ENCODE data around the gene BCORL1. TPM values are rescaled to one million over a fixed set of nuclear protein-coding genes. Genes with fewer than 3 reads are reported as not detected.

BCORL1 gene
- total and polyA plus RNA-seq, 2 donors (not counting 1 experiment from before 2014, with no cell fraction given) = 1.1 to 2.8 TPM

DNA sequence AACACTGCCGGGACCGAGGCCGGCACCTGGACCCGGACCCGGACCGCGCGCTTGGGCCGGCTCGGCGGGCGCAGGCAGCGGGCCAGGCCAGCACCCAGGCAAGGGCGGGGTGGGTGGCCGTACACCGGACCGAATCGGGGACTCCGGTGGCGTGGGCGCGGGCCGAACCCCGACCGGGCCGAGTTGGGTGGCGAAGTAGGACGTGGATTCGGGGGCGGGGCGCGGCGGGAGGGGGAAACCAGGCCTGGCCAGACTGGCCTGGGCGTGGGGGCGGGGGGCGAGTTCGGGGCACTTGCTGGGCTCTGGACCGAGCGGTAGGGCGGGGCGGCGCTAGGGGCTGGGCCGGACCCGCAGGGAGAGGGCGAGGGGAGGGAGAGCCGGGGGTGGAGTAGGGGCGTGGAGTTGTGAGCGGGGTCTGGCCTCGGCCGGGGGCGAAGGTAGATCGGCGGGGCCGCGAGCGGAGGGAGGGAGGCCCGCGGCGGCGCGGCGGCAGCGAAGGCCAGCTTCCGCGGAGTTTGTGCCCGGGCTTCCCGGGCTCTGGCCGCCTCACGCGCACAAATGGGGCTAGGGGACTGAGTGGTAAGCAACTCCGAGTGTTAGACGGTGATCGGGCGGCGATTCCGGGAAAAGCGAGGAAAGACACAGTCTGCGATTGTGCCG is 1.8 kb upstream of the BCORL1 start:
- Histone ChIP-seq H2AFZ (ENCODE audit: low read length) (no peak overlapping the region), H3K4me2 (ENCODE audit: extremely low read depth, insufficient read depth, low read length) (peak overlapping the region; percentile 75), H4K20me1 (ENCODE audit: control insufficient read depth, extremely low read depth, insufficient read depth, low read length) (no peaks in the 10 kb centered on the region), H3K4me1 (ENCODE audit: control insufficient read depth, extremely low read depth, insufficient read depth, low read length) (no peaks in the 10 kb centered on the region), H3K36me3 (ENCODE audit: control insufficient read depth, insufficient read depth, low read length) (no peaks in the 10 kb centered on the region), H3K9ac (ENCODE audit: insufficient read depth, low read length) (no peak overlapping the region), H3K79me2 (ENCODE audit: control insufficient read depth, insufficient read depth, low read length) (no peaks in the 10 kb centered on the region), H3K4me3 (replicated peaks in 1 of 4; ENCODE audit: control extremely low read depth in 1 of 4, insufficient read depth in 1 of 4, low read depth in 3 of 4, low read length in 4 of 4) (peak overlapping the region; percentile 36 to 72 (median 56)), H3K27ac (ENCODE audit: insufficient read depth, low read length) (no peak overlapping the region), H3K27me3 (ENCODE audit: control insufficient read depth, insufficient read depth, low read length) (no peaks in the 10 kb centered on the region), H3K9me3 (ENCODE audit: control insufficient read depth, insufficient read depth, low read depth, low read length) (no peaks in the 10 kb centered on the region)
- TF ChIP-seq, protein P1, sequence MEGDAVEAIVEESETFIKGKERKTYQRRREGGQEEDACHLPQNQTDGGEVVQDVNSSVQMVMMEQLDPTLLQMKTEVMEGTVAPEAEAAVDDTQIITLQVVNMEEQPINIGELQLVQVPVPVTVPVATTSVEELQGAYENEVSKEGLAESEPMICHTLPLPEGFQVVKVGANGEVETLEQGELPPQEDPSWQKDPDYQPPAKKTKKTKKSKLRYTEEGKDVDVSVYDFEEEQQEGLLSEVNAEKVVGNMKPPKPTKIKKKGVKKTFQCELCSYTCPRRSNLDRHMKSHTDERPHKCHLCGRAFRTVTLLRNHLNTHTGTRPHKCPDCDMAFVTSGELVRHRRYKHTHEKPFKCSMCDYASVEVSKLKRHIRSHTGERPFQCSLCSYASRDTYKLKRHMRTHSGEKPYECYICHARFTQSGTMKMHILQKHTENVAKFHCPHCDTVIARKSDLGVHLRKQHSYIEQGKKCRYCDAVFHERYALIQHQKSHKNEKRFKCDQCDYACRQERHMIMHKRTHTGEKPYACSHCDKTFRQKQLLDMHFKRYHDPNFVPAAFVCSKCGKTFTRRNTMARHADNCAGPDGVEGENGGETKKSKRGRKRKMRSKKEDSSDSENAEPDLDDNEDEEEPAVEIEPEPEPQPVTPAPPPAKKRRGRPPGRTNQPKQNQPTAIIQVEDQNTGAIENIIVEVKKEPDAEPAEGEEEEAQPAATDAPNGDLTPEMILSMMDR (conservative IDR thresholded peaks at IDR 0.05 in 1 of 2, IDR thresholded peaks at IDR 0.05 in 1 of 2; ENCODE audit: low read depth in 1 of 2, low read length in 2 of 2) = no peak
- TF ChIP-seq EZH2 (IDR thresholded peaks at IDR 0.05; ENCODE audit: low read length, missing control alignments) = no peak
- peak in 1 of 2 donors; percentile 16 for DNase-seq (ENCODE audit: low read depth in 2 of 2)

GRCh38 chrX:129981200-129981553 is 1.3 kb upstream of the BCORL1 start:
- TF ChIP-seq EZH2 (IDR thresholded peaks at IDR 0.05; ENCODE audit: low read length, missing control alignments) = no peak
- TF ChIP-seq, protein P1 (conservative IDR thresholded peaks at IDR 0.05 in 1 of 2, IDR thresholded peaks at IDR 0.05 in 1 of 2; ENCODE audit: low read depth in 1 of 2, low read length in 2 of 2) = no peak
- Histone ChIP-seq H3K9me3 (ENCODE audit: control insufficient read depth, insufficient read depth, low read depth, low read length) (no peaks in the 10 kb centered on the region), H2AFZ (ENCODE audit: low read length) (no peak overlapping the region), H3K9ac (ENCODE audit: insufficient read depth, low read length) (no peak overlapping the region), H3K4me3 (replicated peaks in 1 of 4; ENCODE audit: control extremely low read depth in 1 of 4, insufficient read depth in 1 of 4, low read depth in 3 of 4, low read length in 4 of 4) (peak overlapping the region; percentile 36 to 72 (median 56)), H3K4me1 (ENCODE audit: control insufficient read depth, extremely low read depth, insufficient read depth, low read length) (no peaks in the 10 kb centered on the region), H3K4me2 (ENCODE audit: extremely low read depth, insufficient read depth, low read length) (peak overlapping the region; percentile 75), H3K27me3 (ENCODE audit: control insufficient read depth, insufficient read depth, low read length) (no peaks in the 10 kb centered on the region), H3K36me3 (ENCODE audit: control insufficient read depth, insufficient read depth, low read length) (no peaks in the 10 kb centered on the region), H3K79me2 (ENCODE audit: control insufficient read depth, insufficient read depth, low read length) (no peaks in the 10 kb centered on the region), H3K27ac (ENCODE audit: insufficient read depth, low read length) (no peak overlapping the region), H4K20me1 (ENCODE audit: control insufficient read depth, extremely low read depth, insufficient read depth, low read length) (no peaks in the 10 kb centered on the region)
- DNase-seq (ENCODE audit: low read depth in 2 of 2) = no peak

GRCh38 chrX:129981752-129982299 is 609 bp upstream of the BCORL1 start:
- Histone ChIP-seq H3K9ac (ENCODE audit: insufficient read depth, low read length) (no peak overlapping the region), H3K4me3 (replicated peaks in 1 of 4; ENCODE audit: control extremely low read depth in 1 of 4, insufficient read depth in 1 of 4, low read depth in 3 of 4, low read length in 4 of 4) (peak overlapping the region; percentile 40 to 72 (median 56)), H3K27me3 (ENCODE audit: control insufficient read depth, insufficient read depth, low read length) (no peaks in the 10 kb centered on the region), H3K4me1 (ENCODE audit: control insufficient read depth, extremely low read depth, insufficient read depth, low read length) (no peaks in the 10 kb centered on the region), H3K4me2 (ENCODE audit: extremely low read depth, insufficient read depth, low read length) (peak overlapping the region; percentile 75), H3K9me3 (ENCODE audit: control insufficient read depth, insufficient read depth, low read depth, low read length) (no peaks in the 10 kb centered on the region), H3K36me3 (ENCODE audit: control insufficient read depth, insufficient read depth, low read length) (no peaks in the 10 kb centered on the region), H4K20me1 (ENCODE audit: control insufficient read depth, extremely low read depth, insufficient read depth, low read length) (no peaks in the 10 kb centered on the region), H3K79me2 (ENCODE audit: control insufficient read depth, insufficient read depth, low read length) (no peaks in the 10 kb centered on the region), H3K27ac (ENCODE audit: insufficient read depth, low read length) (no peak overlapping the region), H2AFZ (ENCODE audit: low read length) (no peak overlapping the region)
- TF ChIP-seq EZH2 (IDR thresholded peaks at IDR 0.05; ENCODE audit: low read length, missing control alignments) = no peak
- TF ChIP-seq, protein P1 (conservative IDR thresholded peaks at IDR 0.05 in 1 of 2, IDR thresholded peaks at IDR 0.05 in 1 of 2; ENCODE audit: low read depth in 1 of 2, low read length in 2 of 2) = no peak
- no peak for DNase-seq (ENCODE audit: low read depth in 2 of 2)

Data from fibroblast of lung (primary cell).